Measurements from ENCODE around the gene BRIP1.
A peak's percentile ranks its signal among the peaks of the same experiment; 100 is the strongest.
"Not testable (repeated sequence)": the region's sequence is repeated elsewhere in the genome, so short reads cannot be mapped to it uniquely, and the experiment has no call there.

The BRIP1 gene

GRCh38 chr17:61863801-61864126, 436 bp upstream of the BRIP1 start:
- FAIRE-seq: no peak
- TF ChIP-seq, protein P1, sequence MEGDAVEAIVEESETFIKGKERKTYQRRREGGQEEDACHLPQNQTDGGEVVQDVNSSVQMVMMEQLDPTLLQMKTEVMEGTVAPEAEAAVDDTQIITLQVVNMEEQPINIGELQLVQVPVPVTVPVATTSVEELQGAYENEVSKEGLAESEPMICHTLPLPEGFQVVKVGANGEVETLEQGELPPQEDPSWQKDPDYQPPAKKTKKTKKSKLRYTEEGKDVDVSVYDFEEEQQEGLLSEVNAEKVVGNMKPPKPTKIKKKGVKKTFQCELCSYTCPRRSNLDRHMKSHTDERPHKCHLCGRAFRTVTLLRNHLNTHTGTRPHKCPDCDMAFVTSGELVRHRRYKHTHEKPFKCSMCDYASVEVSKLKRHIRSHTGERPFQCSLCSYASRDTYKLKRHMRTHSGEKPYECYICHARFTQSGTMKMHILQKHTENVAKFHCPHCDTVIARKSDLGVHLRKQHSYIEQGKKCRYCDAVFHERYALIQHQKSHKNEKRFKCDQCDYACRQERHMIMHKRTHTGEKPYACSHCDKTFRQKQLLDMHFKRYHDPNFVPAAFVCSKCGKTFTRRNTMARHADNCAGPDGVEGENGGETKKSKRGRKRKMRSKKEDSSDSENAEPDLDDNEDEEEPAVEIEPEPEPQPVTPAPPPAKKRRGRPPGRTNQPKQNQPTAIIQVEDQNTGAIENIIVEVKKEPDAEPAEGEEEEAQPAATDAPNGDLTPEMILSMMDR (IDR thresholded peaks at IDR 0.05; ENCODE audit: insufficient read depth, missing control alignments): no peak
- no peak for DNase-seq (ENCODE audit: insufficient read length, low spot score)

GRCh38 chr17:61862105-61862574, 1.2 kb downstream of the BRIP1 start:
- DNase-seq (ENCODE audit: insufficient read length, low spot score) (no peak), FAIRE-seq (no peak)
- TF ChIP-seq, protein P1 (IDR thresholded peaks at IDR 0.05; ENCODE audit: insufficient read depth, missing control alignments): no peak

DNA sequence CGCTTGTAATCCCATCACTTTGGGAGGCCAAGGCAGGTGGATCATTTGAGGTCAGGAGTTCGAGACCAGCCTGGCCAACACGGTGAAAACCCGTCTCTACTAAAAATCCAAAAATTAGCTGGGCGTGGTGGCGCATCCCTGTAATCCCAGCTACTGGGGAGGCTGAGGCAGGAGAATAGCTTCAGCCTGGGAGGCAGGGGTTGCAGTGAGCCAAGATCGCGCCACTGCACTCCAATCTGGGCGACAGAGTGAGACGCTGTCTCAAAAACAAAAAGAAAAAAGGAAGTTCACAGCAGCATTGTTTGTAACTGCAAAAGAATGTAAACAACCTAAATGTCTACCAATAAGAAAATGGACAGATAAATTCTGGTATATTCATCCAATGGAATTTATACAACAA, 2.9 kb downstream of the BRIP1 start:
- FAIRE-seq: not testable (repeated sequence)

GRCh38 chr17:61856035-61856434, 7.3 kb downstream of the BRIP1 start:
- FAIRE-seq (no peak), DNase-seq (ENCODE audit: insufficient read length, low spot score) (no peak)
- TF ChIP-seq, protein P1 (IDR thresholded peaks at IDR 0.05; ENCODE audit: insufficient read depth, missing control alignments): no peak

More for the DNA sequence above, 2.9 kb downstream of the BRIP1 start:
- DNase-seq (ENCODE audit: insufficient read length, low spot score): not testable (repeated sequence)

DNA sequence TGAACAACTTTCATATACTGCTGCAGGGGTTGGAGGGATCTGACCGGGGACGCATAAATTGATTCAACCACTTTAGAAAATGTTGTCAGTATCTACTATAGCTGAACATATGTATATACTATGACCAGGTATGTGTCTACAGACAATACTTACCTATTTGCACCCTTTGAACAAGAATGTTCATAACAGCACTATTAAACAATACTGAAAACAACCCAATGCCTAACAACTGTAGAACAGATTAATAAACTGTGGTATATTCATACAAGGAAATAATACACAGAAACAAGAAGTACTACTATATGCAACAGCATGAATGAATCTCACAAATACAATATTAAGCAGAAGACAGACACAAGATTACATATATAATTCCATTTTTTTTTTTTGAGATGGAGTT, 10.5 kb downstream of the BRIP1 start:
- no peak for FAIRE-seq
- TF ChIP-seq, protein P1 (IDR thresholded peaks at IDR 0.05; ENCODE audit: insufficient read depth, missing control alignments): no peak
- DNase-seq (ENCODE audit: insufficient read length, low spot score): no peak

DNA sequence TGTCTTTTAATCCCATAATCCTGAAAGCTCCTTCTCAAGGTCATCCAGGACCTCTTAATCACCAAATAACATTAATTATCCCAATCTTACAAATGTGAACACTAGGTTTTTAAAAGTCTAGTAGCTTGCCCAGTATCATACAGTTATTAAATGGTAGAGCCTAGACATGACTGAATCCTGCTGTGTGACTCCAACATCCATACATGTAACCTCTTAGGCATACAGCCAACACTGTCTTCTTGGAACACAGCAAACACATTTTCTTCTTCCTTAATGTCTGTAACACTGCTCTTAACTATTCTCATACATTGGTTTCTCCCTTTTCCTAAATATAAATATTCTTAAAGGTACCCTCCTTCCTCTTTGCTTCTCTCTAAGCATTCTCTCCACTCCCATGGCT, 13.7 kb downstream of the BRIP1 start:
- TF ChIP-seq, protein P1 (IDR thresholded peaks at IDR 0.05; ENCODE audit: insufficient read depth, missing control alignments): no peak
- DNase-seq (ENCODE audit: insufficient read length, low spot score) (peak; percentile 21), FAIRE-seq (peak; percentile 58)

- DNase-seq (ENCODE audit: insufficient read length, low spot score) (no peak), FAIRE-seq (no peak)
- TF ChIP-seq, protein P1 (IDR thresholded peaks at IDR 0.05; ENCODE audit: insufficient read depth, missing control alignments): no peak
Observed at GRCh38 chr17:61848896-61849295, 14.4 kb downstream of the BRIP1 start.

- TF ChIP-seq, protein P1 (IDR thresholded peaks at IDR 0.05; ENCODE audit: insufficient read depth, missing control alignments): no peak
- no peak for FAIRE-seq
Observed at GRCh38 chr17:61848247-61848646, 15.1 kb downstream of the BRIP1 start.

More at GRCh38 chr17:61848247-61848646, 15.1 kb downstream of the BRIP1 start:
- no peak for DNase-seq (ENCODE audit: insufficient read length, low spot score)
